ENCODE measurements around the gene OR7C2. TPM values are rescaled to one million over a fixed set of nuclear protein-coding genes. Genes with fewer than 3 reads are reported as not detected.
A peak's percentile ranks its signal among the peaks of the same experiment; 100 is the strongest.

OR7C2 gene
- total RNA-seq, 4 donors from 2014 or later: not detected

DNA sequence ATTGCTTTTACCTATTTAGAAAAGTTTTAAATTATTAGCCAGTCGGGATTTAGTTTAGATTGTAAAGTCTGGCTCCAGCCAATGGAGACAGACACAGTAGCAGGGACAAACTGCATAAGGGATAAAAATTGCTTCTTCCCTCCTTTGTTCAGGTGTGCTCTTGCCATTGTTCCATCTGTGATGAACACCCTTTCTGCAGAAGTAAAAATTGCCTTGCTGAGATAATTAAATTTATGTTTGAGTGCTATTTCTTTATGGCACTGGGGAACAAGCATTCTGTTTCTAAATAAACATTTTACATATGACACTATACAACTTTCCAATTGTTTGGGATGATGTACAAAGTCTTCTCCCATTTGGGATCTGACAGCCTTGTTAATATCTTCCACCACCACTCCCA, 18.0 kb downstream of the OR7C2 start:
- no peak for DNase-seq (ENCODE audit: extremely low spot score)
- H3K4me1 ChIP-seq: no peaks in the 10 kb centered on the region
- no peak overlapping the region for H3K27ac ChIP-seq (replicated peaks in 1 of 4)
- no peaks in the 10 kb centered on the region for H3K36me3 ChIP-seq
- peaks cover 0 to 54% (median 37%) of the 10 kb centered on the region in 4 donors for H3K9me3 ChIP-seq
- intact Hi-C loops (cut with DNase I): no loop called here
- TF ChIP-seq, protein P1, sequence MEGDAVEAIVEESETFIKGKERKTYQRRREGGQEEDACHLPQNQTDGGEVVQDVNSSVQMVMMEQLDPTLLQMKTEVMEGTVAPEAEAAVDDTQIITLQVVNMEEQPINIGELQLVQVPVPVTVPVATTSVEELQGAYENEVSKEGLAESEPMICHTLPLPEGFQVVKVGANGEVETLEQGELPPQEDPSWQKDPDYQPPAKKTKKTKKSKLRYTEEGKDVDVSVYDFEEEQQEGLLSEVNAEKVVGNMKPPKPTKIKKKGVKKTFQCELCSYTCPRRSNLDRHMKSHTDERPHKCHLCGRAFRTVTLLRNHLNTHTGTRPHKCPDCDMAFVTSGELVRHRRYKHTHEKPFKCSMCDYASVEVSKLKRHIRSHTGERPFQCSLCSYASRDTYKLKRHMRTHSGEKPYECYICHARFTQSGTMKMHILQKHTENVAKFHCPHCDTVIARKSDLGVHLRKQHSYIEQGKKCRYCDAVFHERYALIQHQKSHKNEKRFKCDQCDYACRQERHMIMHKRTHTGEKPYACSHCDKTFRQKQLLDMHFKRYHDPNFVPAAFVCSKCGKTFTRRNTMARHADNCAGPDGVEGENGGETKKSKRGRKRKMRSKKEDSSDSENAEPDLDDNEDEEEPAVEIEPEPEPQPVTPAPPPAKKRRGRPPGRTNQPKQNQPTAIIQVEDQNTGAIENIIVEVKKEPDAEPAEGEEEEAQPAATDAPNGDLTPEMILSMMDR (IDR thresholded peaks at IDR 0.05): no peak
- no peak for TF ChIP-seq EP300 (IDR thresholded peaks at IDR 0.05)
- TF ChIP-seq POLR2AphosphoS5 (IDR thresholded peaks at IDR 0.05): no peak
- no peak for TF ChIP-seq POLR2A (IDR thresholded peaks at IDR 0.05; ENCODE audit: low read depth)
- no peak overlapping the region for H3K4me3 ChIP-seq
- peaks cover 0 to 15% (median 1%) of the 10 kb centered on the region in 4 donors for H3K27me3 ChIP-seq
- 79% methylated on average over 1 of the region's 1 CpG for WGBS

DNA sequence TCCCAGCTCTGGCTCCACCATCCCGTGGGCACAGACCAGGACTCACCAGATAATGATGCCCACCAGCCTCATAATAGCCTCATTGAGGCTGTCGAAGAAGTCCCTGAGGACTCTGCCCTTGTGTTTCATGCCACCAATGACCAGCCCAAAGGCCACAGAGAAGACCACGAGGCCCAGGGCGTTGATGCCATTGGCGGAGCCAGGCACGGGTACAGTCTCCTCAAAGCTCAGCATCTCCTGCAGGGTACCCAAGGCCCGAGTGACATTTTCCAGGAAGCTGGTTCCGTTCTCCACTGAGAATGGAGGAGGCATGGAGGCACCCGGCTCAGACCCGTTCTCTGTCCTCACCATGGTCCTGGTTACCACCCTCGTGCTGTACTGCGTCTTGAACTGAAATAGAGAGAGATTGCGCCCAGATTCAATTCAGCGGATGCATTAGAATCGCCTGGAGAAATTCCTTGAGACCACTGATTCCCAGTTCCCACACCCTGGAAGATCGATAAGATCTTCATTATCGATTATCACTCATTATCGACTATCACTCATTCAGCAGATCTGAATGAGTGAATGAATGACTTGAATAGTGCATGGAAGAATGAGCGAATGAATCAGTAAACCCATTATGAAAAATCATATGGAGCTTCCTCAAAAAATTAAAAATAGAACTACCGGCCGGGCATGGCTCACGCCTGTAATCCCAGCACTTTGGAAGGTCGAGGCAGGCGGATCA, 20.8 kb downstream of the OR7C2 start:
- H3K36me3 ChIP-seq: no peaks in the 10 kb centered on the region
- DNase-seq (ENCODE audit: extremely low spot score): peak; percentile 21
- TF ChIP-seq POLR2A (IDR thresholded peaks at IDR 0.05; ENCODE audit: low read depth) (no peak), EP300 (IDR thresholded peaks at IDR 0.05) (no peak), POLR2AphosphoS5 (IDR thresholded peaks at IDR 0.05) (no peak)
- TF ChIP-seq, protein P1 (IDR thresholded peaks at IDR 0.05): no peak
- intact Hi-C loops (cut with DNase I): no loop called here
- no peak overlapping the region for H3K4me3 ChIP-seq
- 94% methylated on average over 19 of the region's 24 CpGs for WGBS
- peaks cover 0 to 38% (median 36%) of the 10 kb centered on the region in 4 donors for H3K9me3 ChIP-seq
- no peak overlapping the region for H3K27ac ChIP-seq (replicated peaks in 1 of 4)
- no peaks in the 10 kb centered on the region for H3K27me3 ChIP-seq
- H3K4me1 ChIP-seq: no peaks in the 10 kb centered on the region

DNA sequence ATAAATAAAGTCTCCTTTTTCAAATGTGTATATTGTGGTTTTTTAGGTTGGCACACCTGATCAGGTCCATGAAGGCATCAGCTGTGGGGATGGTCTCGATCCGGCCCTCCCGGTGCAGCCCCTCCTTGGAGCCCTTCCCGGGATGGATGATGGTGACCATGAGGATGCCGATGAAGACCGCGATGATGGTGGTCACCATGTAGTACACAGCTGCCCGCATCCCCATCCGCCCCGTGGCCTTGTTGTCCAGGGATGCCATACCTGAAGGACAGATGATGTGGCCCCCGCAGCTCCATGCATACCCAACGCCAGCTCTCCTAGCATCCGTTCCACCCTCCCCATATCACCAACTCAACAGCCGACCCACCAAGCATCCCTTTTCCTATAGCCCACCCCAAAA, 27.0 kb downstream of the OR7C2 start:
- intact Hi-C loops (cut with DNase I): no loop called here
- Histone ChIP-seq H3K4me3 (no peak overlapping the region), H3K4me1 (no peaks in the 10 kb centered on the region), H3K27me3 (peaks cover 0 to 17% (median 0%) of the 10 kb centered on the region in 4 donors), H3K9me3 (peaks cover 0 to 3% (median under 1%) of the 10 kb centered on the region in 4 donors), H3K27ac (replicated peaks in 1 of 4) (no peak overlapping the region), H3K36me3 (no peaks in the 10 kb centered on the region)
- TF ChIP-seq EP300 (IDR thresholded peaks at IDR 0.05) (no peak), POLR2AphosphoS5 (IDR thresholded peaks at IDR 0.05) (no peak), POLR2A (IDR thresholded peaks at IDR 0.05; ENCODE audit: low read depth) (no peak)
- TF ChIP-seq, protein P1 (IDR thresholded peaks at IDR 0.05): no peak
- 94% methylated on average over 12 of the region's 14 CpGs for WGBS
- DNase-seq (ENCODE audit: extremely low spot score): no peak

DNA sequence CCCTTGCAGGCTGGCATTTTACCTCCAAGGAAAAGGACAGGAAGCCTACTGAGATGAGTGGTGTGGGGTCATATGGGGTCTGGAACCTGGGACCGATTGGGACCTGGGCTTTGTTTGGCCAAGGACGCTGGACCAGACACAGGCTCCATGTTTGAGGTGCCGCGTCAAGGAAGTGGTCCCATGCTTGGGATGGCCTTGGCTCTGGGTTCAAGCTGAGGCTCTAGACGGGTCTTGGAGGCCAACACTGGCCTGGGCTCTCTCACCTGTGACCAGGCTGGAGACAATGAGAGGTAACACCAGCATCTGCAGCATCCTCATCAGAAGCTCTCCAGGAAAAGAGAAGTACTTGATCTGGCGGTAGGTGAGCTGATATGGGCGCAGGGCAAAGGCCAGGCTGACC, 30.2 kb downstream of the OR7C2 start:
- no peak for DNase-seq (ENCODE audit: extremely low spot score)
- H3K36me3 ChIP-seq: no peaks in the 10 kb centered on the region
- peaks cover 0 to 29% (median 0%) of the 10 kb centered on the region in 4 donors for H3K27me3 ChIP-seq
- no peak overlapping the region for H3K27ac ChIP-seq (replicated peaks in 1 of 4)
- H3K9me3 ChIP-seq: peaks cover 0 to 3% (median 0%) of the 10 kb centered on the region in 4 donors
- intact Hi-C loops (cut with DNase I): no loop called here
- TF ChIP-seq POLR2AphosphoS5 (IDR thresholded peaks at IDR 0.05) (no peak), EP300 (IDR thresholded peaks at IDR 0.05) (no peak), POLR2A (IDR thresholded peaks at IDR 0.05; ENCODE audit: low read depth) (no peak)
- TF ChIP-seq, protein P1 (IDR thresholded peaks at IDR 0.05): no peak
- 82% methylated on average over 3 of the region's 7 CpGs for WGBS
- H3K4me3 ChIP-seq: no peak overlapping the region
- H3K4me1 ChIP-seq: no peaks in the 10 kb centered on the region

Measured in esophagus muscularis mucosa (tissue), 4 donors.